CD1c-positive myeloid dendritic cell (primary cell): ENCODE results near the gene TTBK1.

ENCODE experiments used
- DNase-seq: peaks from one replicate; pipeline ENCODE4 v3.0.0-alpha.2; 2016; ENCODE audit errors: extremely low spot score

The TTBK1 gene

GRCh38 chr6:43255408-43256054 is 12.2 kb downstream of the TTBK1 start:
- no peak for DNase-seq

- DNase-seq, result no peak
These were observed 13.5 kb downstream of the TTBK1 start for GRCh38 chr6:43256670-43257366.

- no peak for DNase-seq
These were observed 14.3 kb downstream of the TTBK1 start for GRCh38 chr6:43257367-43258145.

GRCh38 chr6:43258180-43258579 is 14.9 kb downstream of the TTBK1 start:
- DNase-seq, result no peak

- DNase-seq, result no peak
These were observed 15.8 kb downstream of the TTBK1 start for GRCh38 chr6:43258807-43259686.

GRCh38 chr6:43260791-43261190 is 17.5 kb downstream of the TTBK1 start:
- no peak for DNase-seq

- no peak for DNase-seq
These were observed 17.9 kb downstream of the TTBK1 start for GRCh38 chr6:43261198-43261597.

GRCh38 chr6:43262000-43262779 is 18.9 kb downstream of the TTBK1 start:
- DNase-seq, result no peak

- no peak for DNase-seq
These were observed 19.6 kb downstream of the TTBK1 start for GRCh38 chr6:43262780-43263313.

GRCh38 chr6:43263314-43264178 is 20.3 kb downstream of the TTBK1 start:
- DNase-seq, result peak; percentile 78

- DNase-seq, result no peak
These were observed 21.4 kb downstream of the TTBK1 start for GRCh38 chr6:43264599-43265145.

- no peak for DNase-seq
These were observed 22.3 kb downstream of the TTBK1 start for GRCh38 chr6:43265564-43265963.

GRCh38 chr6:43267619-43268354 is 24.5 kb downstream of the TTBK1 start:
- DNase-seq, result no peak

GRCh38 chr6:43268355-43268700 is 25.0 kb downstream of the TTBK1 start:
- DNase-seq, result no peak

GRCh38 chr6:43268782-43269272 is 25.5 kb downstream of the TTBK1 start:
- no peak for DNase-seq

GRCh38 chr6:43269273-43270007 is 26.2 kb downstream of the TTBK1 start:
- peak; percentile 20 for DNase-seq

- no peak for DNase-seq
These were observed 28.0 kb downstream of the TTBK1 start for GRCh38 chr6:43271103-43271815.
